ENCODE results near the gene M6PR. TPM values are rescaled to one million over a fixed set of nuclear protein-coding genes. Genes with fewer than 3 reads are reported as not detected.

The M6PR gene
- total RNA-seq, result 154 and 196 TPM in 2 replicates

DNA sequence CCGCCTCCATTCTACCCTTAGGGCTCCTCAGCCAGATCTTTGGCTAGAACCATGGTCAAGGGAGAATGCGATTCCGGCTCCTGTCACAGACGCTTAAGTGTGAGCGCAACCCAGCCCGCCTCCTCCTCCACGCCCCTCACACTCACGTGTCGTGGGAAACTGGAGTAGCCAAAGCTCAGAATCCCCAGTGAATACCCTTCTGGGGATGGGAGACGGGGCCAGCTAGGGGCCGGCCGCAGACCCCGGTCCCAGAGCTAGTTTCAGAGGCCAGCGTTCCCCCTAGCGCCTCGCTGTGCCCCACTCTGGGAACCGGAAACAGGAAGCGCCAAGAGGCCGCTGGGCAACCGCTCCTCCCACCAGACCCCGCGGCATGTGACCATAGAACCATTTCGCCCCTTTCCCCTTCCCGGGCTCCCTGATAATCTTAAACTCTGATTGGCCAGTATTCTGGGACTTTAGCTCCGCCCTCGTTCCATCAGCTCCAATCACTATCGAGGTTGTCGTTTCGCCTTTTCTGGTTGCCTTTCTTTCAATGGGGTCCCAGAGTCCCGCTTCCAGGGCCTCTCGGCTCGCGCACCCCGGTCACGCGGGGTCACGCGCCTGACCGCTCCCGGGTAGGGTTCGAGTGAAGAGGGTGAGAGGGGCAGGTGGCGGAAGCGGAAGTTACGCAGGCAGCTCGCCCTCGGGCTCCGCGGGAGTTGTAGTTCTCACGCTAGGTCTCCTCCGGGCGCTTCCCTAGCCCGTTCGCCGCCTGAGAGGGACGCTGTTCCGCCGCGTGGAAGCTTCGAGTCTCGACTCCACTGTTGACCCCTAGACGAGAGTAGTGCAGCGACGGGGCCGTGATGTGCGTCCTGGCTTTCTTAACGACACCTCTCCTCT lies at the start of gene M6PR:
Gene M6PR, minus strand, starts transcription at position 304 of the 879 bp plus-strand sequence. CDS start 3,241 bp downstream, outside the sequence.

DNA sequence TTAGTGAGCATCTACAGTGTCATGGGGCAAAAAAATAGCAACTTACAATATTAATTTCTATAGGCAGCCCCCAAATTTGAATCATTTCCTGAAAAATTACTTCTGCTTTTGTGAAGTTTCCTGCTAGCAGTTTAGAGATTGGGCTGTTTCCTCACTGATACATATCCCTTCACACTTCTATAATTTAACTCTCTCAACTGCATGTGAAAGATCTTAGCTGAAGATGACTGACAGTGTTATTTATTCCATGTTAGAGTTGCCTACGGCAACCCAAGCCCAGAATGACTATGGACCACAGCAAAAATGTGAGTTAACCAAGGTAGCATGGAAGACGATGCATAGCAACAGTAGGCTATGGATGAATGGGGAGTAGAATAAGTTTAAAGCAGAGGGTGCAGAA lies 40.0 kb upstream of the M6PR start, which contains the start of gene KLRG1:
Gene KLRG1, plus strand, starts transcription at position 134 of the 400 bp plus-strand sequence. Its CDS starts 90 bp downstream, at position 224.

DNA sequence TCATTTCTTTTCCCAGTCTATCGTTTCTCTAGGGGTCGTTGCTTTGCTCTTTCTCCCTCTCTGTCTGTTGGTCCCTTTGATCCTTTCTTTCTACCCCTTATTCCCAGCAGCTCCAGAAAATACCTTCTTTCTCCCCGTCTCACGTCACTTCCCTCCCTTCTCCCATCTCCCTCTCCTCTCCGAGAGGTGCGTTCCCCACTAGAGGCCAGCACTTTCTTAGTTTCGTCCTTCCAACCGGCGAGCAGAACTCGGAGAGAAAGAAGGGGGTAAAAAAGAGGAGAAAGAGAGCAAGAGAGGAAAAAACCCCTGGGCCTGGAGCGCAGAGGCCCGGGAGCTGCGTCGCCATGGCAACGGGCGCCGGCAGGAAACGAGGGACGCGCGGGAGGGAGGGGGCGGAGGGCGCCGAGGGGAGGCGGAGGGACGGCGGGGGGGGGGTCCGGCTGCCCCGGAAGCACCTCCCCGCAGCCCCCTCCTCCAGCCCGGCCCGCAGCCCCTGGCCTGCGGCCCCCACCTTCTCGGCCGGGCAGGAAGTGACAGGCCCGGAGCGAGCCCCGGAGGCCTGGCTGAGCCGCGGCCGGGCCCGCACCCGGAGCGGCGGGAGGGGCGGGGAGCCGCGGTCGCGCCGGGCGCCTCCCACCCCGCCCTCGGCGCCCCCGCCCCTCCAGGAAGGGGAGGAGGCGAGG lies 35.3 kb downstream of the M6PR start, which contains the start of gene PHC1:
Gene PHC1, plus strand, starts transcription at position 477 of the 683 bp plus-strand sequence. CDS start 3,169 bp downstream, outside the sequence.

Other genes with a start within 250 kb of the M6PR start
- under 0.01 TPM in 1 of 2 replicates, not detected in the other for gene A2ML1, start 127.0 kb downstream of the M6PR start, total RNA-seq
- gene PHC1, start 35.1 kb downstream of the M6PR start, total RNA-seq, result 16.9 and 20.7 TPM in 2 replicates
- 1.1 and 2.0 TPM in 2 replicates for gene KLRG1, start 39.9 kb upstream of the M6PR start, total RNA-seq
- 1.2 and 8.5 TPM in 2 replicates for gene A2M, start 166.3 kb upstream of the M6PR start, total RNA-seq

Measured in subcutaneous preadipocyte (primary cell).